ENCODE measurements around the gene ASB10. TPM values are rescaled to one million over a fixed set of nuclear protein-coding genes. Genes with fewer than 3 reads are reported as not detected.

The ASB10 gene
- total and polyA plus RNA-seq, 9 donors: 1.3 to 5.7 (median 3.1) TPM

DNA sequence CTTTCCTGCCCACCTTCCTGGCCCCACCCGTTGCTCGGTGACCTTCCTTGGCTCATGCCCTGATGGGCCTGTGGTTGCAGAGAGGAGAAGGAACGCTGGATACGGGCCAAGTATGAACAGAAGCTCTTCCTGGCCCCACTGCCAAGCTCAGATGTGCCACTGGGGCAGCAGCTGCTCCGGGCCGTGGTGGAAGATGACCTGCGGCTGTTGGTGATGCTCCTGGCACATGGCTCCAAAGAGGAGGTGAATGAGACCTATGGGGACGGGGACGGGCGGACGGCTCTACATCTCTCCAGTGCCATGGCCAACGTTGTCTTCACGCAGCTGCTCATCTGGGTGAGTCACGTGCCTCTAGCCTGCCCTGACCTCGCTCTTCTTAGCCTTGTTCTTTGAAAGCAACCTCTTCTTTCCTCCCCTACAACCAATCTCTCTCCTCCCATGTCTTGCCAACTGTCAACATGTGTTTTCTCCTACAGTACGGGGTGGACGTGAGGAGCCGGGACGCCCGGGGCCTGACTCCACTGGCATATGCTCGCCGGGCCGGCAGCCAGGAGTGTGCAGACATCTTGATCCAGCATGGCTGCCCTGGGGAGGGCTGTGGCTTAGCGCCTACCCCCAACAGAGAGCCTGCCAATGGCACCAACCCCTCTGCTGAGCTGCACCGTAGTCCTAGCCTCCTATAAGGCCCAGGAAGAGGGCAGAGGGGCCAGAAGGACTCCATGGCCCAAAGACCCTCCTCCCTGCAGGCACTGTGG is 43.6 kb downstream of the ASB10 start:
- H3K36me3 ChIP-seq (ENCODE audit: control insufficient read depth, insufficient read depth, low read length): peaks cover 63% of the 10 kb centered on the region

GRCh38 chr7:151142686-151143040 is 44.4 kb downstream of the ASB10 start:
- H3K4me3 ChIP-seq (ENCODE audit: low read length): no peak overlapping the region
- peak overlapping the region; percentile 20 for H3K27ac ChIP-seq (ENCODE audit: low read length)
- WGBS (ENCODE audit: insufficient coverage): 47% methylated on average over 5 of the region's 10 CpGs
- peak; percentile 8 for DNase-seq
- peaks cover 67% of the 10 kb centered on the region for H3K36me3 ChIP-seq (ENCODE audit: control insufficient read depth, insufficient read depth, low read length)
- H3K4me1 ChIP-seq (ENCODE audit: control insufficient read depth, insufficient read depth, low read length): peaks cover 39% of the 10 kb centered on the region
- no peaks in the 10 kb centered on the region for H3K9me3 ChIP-seq (replicated peaks; ENCODE audit: control insufficient read depth, low read depth, low read length)
- H3K27me3 ChIP-seq (ENCODE audit: control insufficient read depth, insufficient read depth, low read length): no peaks in the 10 kb centered on the region

More for the DNA sequence above, 43.6 kb downstream of the ASB10 start:
- peak; percentile 75 for DNase-seq
- H3K4me3 ChIP-seq (ENCODE audit: low read length): no peak overlapping the region
- no peaks in the 10 kb centered on the region for H3K9me3 ChIP-seq (replicated peaks; ENCODE audit: control insufficient read depth, low read depth, low read length)
- H3K27me3 ChIP-seq (ENCODE audit: control insufficient read depth, insufficient read depth, low read length): peaks cover 2% of the 10 kb centered on the region
- 79% methylated on average over 23 of the region's 25 CpGs for WGBS (ENCODE audit: insufficient coverage)
- H3K4me1 ChIP-seq (ENCODE audit: control insufficient read depth, insufficient read depth, low read length): peaks cover 31% of the 10 kb centered on the region
- peak overlapping the region; percentile 60 for H3K27ac ChIP-seq (ENCODE audit: low read length)

- DNase-seq: peak; percentile 3
- Histone ChIP-seq H3K27me3 (ENCODE audit: control insufficient read depth, insufficient read depth, low read length) (no peaks in the 10 kb centered on the region), H3K4me1 (ENCODE audit: control insufficient read depth, insufficient read depth, low read length) (peaks cover 44% of the 10 kb centered on the region), H3K36me3 (ENCODE audit: control insufficient read depth, insufficient read depth, low read length) (peaks cover 70% of the 10 kb centered on the region), H3K4me3 (ENCODE audit: low read length) (no peak overlapping the region), H3K27ac (ENCODE audit: low read length) (no peak overlapping the region), H3K9me3 (replicated peaks; ENCODE audit: control insufficient read depth, low read depth, low read length) (no peaks in the 10 kb centered on the region)
- 89% methylated on average over 25 of the region's 31 CpGs for WGBS (ENCODE audit: insufficient coverage)
These were observed 45.0 kb downstream of the ASB10 start for GRCh38 chr7:151141855-151142685.

DNA sequence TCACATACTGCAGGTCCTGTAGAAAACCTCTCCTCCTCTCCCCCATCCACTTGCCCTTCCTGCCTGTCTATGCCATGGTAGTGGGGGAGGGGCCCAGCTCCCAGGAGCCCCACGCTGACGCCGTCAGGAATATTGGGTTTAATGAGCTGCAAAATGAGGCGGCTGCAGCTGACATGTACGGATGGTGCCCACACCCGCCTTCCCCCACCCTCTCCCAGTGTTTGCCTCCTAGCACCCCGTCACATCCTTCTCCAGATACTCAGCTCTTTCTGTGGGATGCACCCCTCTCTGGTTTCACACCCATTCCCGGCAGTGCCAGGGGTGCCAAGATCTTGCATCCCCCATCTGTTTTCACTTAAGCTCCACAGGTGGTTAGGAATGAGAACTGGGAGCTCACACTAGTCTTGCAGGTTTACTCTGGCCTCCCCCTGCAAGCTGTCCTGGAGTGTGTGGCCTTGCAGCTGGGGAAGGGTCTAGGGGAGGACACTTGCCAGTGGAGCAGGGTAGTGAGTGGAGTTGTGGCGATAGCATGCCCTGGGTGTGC is 45.7 kb downstream of the ASB10 start:
- Histone ChIP-seq H3K9me3 (replicated peaks; ENCODE audit: control insufficient read depth, low read depth, low read length) (no peaks in the 10 kb centered on the region), H3K4me3 (ENCODE audit: low read length) (no peak overlapping the region), H3K27me3 (ENCODE audit: control insufficient read depth, insufficient read depth, low read length) (no peaks in the 10 kb centered on the region), H3K4me1 (ENCODE audit: control insufficient read depth, insufficient read depth, low read length) (peaks cover 51% of the 10 kb centered on the region), H3K36me3 (ENCODE audit: control insufficient read depth, insufficient read depth, low read length) (peaks cover 77% of the 10 kb centered on the region), H3K27ac (ENCODE audit: low read length) (no peak overlapping the region)
- WGBS (ENCODE audit: insufficient coverage): 83% methylated on average over 1 of the region's 9 CpGs
- DNase-seq: peak; percentile 10

DNA sequence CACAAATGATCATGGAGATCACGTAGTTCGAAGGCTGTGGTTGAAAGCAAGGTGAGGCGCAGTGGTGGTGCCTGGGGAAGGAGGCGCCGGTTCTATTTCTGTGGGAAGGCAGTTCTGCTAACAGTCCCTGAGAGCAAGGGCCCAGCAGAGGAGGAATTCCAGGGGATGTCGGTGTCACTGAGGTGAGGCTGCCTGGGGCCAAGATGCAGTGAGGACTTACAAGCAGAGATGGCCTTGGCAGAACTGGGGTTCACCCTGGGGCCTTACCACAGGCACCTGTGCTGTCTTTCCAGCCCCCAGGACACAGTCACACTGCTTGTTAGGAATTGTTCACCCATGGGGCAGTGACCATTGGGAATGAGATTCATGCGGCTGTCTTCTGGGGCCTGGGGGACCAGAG is 46.2 kb downstream of the ASB10 start:
- peak; percentile 1 for DNase-seq
- Histone ChIP-seq H3K27ac (ENCODE audit: low read length) (no peak overlapping the region), H3K36me3 (ENCODE audit: control insufficient read depth, insufficient read depth, low read length) (peaks cover 80% of the 10 kb centered on the region), H3K9me3 (replicated peaks; ENCODE audit: control insufficient read depth, low read depth, low read length) (no peaks in the 10 kb centered on the region), H3K4me3 (ENCODE audit: low read length) (no peak overlapping the region), H3K4me1 (ENCODE audit: control insufficient read depth, insufficient read depth, low read length) (peaks cover 51% of the 10 kb centered on the region), H3K27me3 (ENCODE audit: control insufficient read depth, insufficient read depth, low read length) (no peaks in the 10 kb centered on the region)
- 94% methylated on average over 7 of the region's 7 CpGs for WGBS (ENCODE audit: insufficient coverage)

- 69% methylated on average over 3 of the region's 9 CpGs for WGBS (ENCODE audit: insufficient coverage)
- H3K9me3 ChIP-seq (replicated peaks; ENCODE audit: control insufficient read depth, low read depth, low read length): no peaks in the 10 kb centered on the region
- peaks cover 85% of the 10 kb centered on the region for H3K36me3 ChIP-seq (ENCODE audit: control insufficient read depth, insufficient read depth, low read length)
- no peak overlapping the region for H3K27ac ChIP-seq (ENCODE audit: low read length)
- no peak for DNase-seq
- H3K4me3 ChIP-seq (ENCODE audit: low read length): no peak overlapping the region
- no peaks in the 10 kb centered on the region for H3K27me3 ChIP-seq (ENCODE audit: control insufficient read depth, insufficient read depth, low read length)
- peaks cover 51% of the 10 kb centered on the region for H3K4me1 ChIP-seq (ENCODE audit: control insufficient read depth, insufficient read depth, low read length)
These were observed 47.3 kb downstream of the ASB10 start for GRCh38 chr7:151139791-151140190.

DNA sequence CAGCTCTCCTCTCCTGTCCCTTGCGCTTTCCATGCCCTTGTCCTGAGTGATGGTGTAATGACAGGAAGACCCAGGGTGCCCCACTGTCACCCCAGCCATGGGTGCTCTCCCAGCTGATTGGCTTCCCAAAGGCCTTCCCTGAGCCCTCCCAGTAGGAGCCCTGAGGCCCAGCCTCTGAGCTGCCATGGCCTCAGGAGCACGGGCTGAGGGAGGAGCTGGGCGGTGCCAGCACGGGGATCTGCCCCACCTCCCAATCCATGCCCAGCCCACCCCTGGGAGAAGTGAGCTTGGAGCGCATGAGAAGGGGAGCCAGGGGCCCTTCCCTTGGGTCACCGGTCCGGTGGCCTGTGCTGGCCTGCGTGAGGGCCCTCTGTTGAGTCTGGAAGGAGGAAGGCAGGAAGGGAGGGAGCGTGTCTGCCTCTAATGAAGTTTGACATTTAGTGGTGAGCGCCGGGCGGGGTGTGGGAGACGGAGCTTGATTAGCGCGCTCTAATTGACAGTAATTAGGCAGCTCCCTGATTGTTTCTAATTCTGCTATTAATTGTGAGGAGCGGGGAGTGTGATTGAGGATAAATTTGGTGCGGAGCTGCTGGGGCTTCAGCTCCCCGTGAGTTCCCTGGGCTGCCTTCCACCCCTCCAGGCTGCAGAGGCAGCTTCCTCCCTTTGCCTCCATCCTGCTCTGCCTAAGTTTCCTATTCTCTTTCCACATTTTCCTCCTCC is 47.8 kb downstream of the ASB10 start:
- Histone ChIP-seq H3K9me3 (replicated peaks; ENCODE audit: control insufficient read depth, low read depth, low read length) (no peaks in the 10 kb centered on the region), H3K36me3 (ENCODE audit: control insufficient read depth, insufficient read depth, low read length) (peaks cover 87% of the 10 kb centered on the region), H3K27me3 (ENCODE audit: control insufficient read depth, insufficient read depth, low read length) (no peaks in the 10 kb centered on the region), H3K4me1 (ENCODE audit: control insufficient read depth, insufficient read depth, low read length) (peaks cover 55% of the 10 kb centered on the region), H3K4me3 (ENCODE audit: low read length) (no peak overlapping the region), H3K27ac (ENCODE audit: low read length) (no peak overlapping the region)
- DNase-seq: peak; percentile 5
- 59% methylated on average over 4 of the region's 18 CpGs for WGBS (ENCODE audit: insufficient coverage)

- Histone ChIP-seq H3K27me3 (ENCODE audit: control insufficient read depth, insufficient read depth, low read length) (no peaks in the 10 kb centered on the region), H3K4me1 (ENCODE audit: control insufficient read depth, insufficient read depth, low read length) (peaks cover 53% of the 10 kb centered on the region), H3K27ac (ENCODE audit: low read length) (peak overlapping the region; percentile 20), H3K4me3 (ENCODE audit: low read length) (no peak overlapping the region), H3K36me3 (ENCODE audit: control insufficient read depth, insufficient read depth, low read length) (peaks cover 87% of the 10 kb centered on the region), H3K9me3 (replicated peaks; ENCODE audit: control insufficient read depth, low read depth, low read length) (no peaks in the 10 kb centered on the region)
- peak; percentile 14 for DNase-seq
- 52% methylated on average over 18 of the region's 30 CpGs for WGBS (ENCODE audit: insufficient coverage)
These were observed 48.7 kb downstream of the ASB10 start for GRCh38 chr7:151138153-151138851.

GRCh38 chr7:151137791-151138152 is 49.3 kb downstream of the ASB10 start:
- H3K36me3 ChIP-seq (ENCODE audit: control insufficient read depth, insufficient read depth, low read length): peaks cover 84% of the 10 kb centered on the region
- no peak overlapping the region for H3K4me3 ChIP-seq (ENCODE audit: low read length)
- peaks cover 51% of the 10 kb centered on the region for H3K4me1 ChIP-seq (ENCODE audit: control insufficient read depth, insufficient read depth, low read length)
- H3K27me3 ChIP-seq (ENCODE audit: control insufficient read depth, insufficient read depth, low read length): no peaks in the 10 kb centered on the region
- DNase-seq: no peak
- WGBS (ENCODE audit: insufficient coverage): 72% methylated on average over 11 of the region's 11 CpGs
- H3K27ac ChIP-seq (ENCODE audit: low read length): peak overlapping the region; percentile 72
- no peaks in the 10 kb centered on the region for H3K9me3 ChIP-seq (replicated peaks; ENCODE audit: control insufficient read depth, low read depth, low read length)
